ENCODE measurements around the gene GNB2.
"Not testable (repeated sequence)": the region's sequence is repeated elsewhere in the genome, so short reads cannot be mapped to it uniquely, and the experiment has no call there.

GNB2 gene

DNA sequence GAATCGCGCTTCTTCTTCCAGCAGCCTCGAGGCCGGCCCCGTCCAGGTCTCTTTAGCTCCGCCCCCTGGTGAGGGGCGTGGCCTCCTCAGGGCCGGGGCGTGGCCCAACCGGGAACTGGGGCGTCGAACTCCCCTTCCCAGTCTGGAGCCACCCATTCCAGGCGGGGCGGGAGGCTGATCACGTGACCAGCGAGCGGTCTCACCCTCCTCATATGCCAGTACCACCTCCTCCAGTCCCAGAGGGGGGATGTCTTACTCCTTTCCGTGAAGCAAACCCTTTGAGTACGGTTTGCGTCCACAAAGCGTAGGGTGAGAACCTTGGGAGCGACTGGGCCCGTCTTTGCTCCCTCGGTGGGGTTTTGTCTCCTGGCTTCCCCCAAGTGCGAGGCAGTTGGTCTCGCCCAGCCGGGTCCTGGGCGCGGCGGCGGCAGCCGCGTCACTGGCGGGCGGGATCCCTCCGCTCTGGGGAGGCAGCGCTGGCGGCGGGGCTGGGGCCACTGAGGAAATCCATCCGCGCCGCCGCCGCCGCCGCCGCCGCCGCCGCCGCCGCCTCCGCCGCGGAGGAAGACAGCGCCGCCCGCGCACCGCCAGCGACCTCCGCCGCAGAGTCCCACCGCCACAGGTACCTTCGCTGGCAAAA, at the start of gene GNB2:
Gene GNB2 (plus strand): TSS at position 439 of the 640 bp plus-strand sequence. CDS start 2,526 bp downstream, outside the sequence.
- DNase-seq: peak; percentile 99

DNA sequence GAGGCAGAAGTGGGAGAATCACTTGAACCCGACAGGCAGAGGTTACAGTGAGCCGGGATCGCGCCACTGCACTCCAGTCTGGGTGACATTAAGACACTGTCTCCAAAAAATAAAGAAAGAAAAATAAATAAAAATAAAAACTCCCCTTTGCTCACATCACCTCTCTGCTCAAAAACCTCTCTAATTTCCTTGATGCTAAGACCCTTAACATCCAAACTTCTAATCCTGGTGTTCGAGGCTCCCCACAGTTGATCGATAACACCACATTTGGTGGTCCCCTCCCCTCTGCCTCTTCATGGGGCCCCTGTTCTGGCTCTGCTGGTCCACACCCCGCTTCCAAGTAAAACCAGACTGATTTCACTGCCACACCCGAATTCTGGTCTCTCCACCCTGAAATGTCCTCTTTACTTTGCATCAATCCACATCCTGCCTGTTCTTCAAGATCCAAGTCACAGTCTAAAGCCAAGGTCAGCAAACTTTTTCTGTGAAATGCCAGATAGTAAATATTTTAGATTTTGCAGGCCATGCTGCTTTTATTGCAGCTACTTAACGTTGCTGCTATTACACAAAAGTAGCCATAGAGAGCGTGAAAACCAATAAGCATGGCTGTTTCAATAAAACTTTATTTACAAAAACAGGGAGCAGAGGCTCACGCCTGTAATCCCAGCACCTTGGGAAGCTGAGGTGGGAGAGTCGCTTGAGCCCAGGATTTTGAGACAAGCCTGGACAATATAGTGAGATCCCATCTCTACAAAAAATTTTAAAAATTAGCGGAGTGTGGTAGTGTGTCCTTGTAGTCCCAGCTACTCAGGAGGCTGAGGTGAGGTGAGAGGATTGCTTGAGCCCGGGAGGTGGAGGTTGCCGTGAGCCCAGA, 49.4 kb upstream of the GNB2 start:
- DNase-seq: no peak

DNA sequence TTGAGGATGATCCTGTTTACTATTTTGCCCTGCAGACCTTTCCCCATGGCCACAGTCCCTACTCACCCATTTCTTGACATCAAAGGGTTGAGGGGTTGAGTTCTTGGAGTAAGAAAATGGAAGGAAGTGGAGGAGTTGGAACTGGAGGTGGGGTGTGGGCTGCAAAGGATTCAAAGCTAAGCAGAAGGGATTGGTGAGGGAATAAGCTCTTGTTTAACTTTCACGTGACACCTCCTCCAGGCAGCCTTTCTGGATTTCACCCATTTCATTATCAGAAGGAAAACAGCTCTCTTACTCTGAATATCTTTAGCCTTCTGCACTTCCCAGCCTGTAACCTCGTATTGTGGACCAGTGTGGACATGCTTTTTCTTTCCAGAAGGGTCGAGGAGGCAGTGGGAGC, 47.5 kb upstream of the GNB2 start:
- no peak for DNase-seq

DNA sequence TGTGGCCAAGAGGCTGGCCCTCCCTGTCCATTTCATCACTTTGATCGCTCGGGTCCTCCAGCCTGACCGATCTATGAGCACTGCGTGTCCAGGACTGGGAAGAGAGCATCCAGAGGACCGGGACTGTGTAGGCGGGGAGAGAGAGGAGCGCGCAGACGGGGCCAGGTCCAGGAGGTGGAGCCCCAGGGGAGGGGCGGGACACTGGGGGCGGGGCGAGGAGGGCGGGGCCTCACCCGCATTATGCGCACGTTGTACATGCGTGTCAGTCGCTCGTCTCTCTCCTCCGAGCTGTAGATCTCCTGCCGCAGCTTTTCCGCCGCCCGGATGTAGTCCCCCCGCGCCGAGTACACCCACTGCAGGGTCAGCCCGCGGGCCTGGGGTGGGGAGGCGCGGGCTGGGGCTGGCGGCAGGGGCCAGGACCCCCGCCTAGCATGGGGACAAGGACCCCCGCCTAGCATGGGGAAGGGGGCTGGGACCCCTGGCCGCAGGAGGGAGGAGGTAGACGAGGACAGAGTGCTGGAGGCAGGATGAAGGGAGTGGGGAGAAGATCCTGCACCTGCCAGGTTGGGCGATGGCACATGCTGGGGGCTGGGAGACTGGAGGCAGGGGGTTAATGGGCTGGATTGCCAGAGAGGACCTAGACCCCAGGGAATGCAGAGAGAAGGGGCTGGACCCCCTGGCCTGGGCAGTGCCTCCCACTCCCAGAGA, 46.9 kb upstream of the GNB2 start:
- DNase-seq: peak; percentile 47

DNA sequence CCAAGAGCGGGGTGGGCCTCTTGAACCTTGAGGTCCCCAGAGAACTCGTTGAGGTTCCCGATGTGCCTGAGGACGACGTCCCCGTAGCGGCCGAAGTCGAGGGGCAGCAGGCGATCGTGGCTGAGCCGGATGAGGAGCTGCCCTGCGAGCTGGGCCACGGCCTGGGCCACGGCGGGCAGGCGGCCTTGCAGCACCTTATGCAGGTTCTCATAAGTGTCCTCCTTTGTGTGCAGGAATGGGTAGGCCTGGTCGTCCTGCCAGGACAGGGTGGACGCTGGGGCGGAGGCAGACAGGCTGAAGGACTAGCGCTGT, 46.3 kb upstream of the GNB2 start:
- no peak for DNase-seq

DNA sequence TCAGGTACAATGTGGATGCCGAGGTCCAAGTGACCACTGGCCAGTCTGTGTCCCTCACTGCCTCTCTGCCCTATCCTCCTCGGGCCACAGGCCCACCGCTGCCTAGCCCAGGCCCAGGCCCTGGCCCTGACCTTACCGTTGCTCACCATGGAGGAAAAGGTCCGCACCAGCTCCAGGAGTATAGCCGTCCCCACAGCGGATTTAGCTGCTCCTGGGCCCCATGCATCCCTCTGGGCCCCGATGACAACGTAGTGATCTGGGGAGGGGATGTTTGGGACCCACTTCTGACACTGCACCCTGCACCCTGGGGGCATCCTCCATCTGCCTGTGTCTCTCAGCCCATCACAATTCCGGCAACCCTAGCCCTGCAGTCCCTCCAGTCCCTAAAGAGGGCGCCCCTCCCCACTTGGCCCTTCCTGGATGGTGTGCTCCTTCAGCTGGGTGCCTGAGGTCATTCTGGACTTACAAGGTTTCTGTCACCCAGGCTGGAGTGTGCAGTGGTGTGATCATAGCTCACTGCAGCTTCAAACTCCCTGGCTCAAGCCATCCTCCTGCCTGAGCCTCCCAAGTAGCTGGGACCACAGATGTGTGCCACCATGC, 44.3 kb upstream of the GNB2 start:
- no peak for DNase-seq

DNA sequence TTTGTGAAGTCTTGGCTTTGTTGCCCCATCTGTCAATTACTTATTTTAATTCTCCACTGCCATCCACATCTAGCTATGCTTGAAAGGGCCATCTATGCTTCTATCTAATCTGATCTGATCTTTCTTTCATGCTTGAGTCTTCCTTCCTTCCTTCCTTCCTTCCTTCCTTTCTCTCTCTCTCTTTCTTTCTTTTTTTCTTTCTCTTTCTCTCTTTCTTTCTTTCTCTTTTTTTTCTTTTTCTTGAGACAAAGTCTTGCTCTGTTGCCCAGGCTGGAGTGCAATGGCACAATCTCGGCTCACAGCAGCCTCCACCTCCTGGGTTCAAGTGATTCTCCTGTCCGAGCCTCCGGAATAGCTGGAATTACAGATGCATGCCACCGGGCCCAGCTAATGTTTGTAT, 43.5 kb upstream of the GNB2 start:
- no peak for DNase-seq

DNA sequence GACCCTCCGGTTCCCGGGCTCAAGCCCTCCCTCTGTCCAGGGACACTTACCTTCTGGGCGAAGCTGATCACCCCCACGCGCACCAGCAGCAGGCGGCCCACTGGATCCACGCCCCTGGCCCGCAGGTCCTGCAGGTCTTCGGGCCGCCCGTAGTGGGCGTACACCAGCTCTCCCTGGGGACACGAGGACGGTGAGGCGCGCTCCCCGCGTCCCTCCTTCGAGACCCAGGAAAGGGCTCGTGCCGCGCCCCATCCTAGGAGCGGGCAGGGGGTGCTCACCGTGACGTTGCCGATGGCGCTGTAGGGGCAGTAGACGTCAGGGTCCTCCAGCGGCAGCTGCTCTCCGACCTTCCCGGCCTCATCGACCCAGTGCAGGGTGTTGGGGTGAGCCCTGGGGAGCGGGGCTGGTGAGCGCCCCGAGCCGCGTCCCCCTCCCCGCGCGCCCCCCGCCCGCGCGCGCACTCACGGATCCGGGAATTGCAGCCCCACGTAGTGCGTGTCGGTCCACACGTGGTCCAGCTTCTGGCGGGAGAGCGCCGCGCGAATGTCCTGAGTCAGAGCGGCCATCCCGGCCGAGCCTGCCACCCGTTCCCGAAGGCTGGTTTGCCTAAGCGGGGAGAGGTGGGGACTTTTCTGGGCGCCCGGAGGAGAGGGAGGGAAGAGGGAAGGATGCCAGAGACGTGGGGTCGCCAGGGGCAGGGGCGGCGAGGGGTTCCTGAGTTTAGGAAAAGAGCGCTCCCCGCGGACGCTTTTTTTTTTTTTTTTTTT, 40.4 kb upstream of the GNB2 start:
- DNase-seq: no peak

DNA sequence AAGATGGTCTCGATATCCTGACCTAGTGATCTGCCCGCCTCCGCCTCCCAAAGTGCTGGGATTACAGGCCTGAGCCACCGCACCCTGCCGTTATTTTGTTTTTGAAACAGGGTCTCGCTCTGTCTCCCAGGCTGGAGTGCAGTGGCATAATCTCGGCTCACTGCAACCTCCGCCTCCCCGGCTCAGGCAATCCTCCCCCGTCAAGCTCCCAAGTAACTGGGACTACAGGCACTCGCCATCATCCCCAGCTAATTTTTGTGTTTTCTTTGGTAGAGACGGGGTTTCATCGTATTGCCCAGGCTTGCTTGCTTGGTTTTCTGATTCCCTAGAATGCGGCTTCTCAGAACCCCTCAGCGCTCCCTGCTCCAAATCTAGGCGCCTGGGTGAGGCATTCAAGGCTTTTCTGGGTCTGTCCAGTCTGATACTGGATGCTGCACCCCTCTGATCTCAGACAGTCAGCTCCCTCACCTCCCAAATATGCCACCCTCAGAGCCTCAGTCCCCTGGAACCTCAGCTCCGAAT, 33.5 kb upstream of the GNB2 start:
- DNase-seq: no peak

DNA sequence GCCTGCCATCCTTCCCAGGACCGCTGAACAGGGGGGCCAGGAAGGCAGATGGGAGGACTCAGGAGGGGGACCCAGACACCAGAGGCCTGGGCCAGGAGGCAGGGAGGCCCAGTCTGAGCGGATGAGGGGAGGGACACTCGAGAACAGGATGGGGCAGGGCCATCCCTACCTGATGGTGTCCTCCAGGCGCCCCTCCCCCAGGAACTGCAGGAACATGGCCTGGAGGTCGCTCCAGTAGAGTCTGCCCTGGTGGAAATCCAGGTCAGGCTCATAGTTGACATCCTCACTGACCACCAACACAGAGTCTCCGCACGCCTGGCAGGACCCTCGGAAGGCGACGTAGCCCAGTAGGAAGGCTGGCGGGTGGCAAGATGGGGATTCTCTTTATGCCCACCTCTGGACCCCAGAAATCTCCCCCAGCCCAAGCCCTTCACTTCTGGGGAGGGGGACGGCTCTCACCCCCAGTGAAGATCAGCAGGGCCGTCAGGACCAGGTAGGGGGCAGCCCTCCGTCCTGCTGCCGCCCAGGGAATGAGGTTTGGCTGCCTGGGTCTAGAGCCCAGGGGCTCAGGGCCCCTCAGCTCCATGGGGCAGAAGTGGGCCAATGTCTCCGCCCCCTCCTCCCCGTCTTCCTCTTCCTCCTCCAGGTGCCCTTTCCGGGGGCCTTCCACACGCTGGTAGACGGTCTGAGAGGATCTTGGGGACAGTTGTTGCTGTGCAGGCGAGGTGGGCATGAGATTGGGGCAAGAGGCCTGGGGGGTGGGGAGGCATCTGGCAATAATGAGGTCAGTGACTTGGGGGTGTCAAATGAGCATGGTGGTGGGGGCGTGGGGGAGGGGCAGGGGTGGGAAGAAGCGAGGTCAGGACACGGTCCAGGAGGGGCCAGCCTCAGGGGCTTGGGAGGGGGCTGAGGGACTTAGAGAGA, 32.8 kb upstream of the GNB2 start:
- DNase-seq: no peak

DNA sequence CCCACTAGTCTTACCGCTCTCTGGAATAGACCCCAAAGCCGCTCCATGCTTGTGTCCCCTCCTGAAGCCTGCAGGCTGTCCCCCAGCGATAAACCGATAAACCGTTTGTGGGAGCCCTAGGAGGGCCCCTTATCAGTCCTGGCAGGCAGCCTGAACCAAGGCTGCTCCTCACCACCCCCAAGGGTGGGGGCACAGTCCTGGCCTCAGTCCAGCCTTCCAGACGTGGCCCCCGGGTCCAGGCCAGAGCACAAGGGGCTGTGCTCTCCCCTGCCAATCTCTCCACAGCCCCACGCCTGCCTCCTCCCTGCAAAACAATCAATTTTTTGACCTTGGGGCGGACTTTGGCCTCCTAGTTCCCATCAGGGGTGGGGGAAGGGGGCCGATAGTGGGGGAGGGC, 32.1 kb upstream of the GNB2 start, which contains the start of gene TFR2:
Gene TFR2 (minus strand): TSS at position 90 of the 397 bp plus-strand sequence. CDS start 43 bp downstream, at position 47.
- no peak for DNase-seq

DNA sequence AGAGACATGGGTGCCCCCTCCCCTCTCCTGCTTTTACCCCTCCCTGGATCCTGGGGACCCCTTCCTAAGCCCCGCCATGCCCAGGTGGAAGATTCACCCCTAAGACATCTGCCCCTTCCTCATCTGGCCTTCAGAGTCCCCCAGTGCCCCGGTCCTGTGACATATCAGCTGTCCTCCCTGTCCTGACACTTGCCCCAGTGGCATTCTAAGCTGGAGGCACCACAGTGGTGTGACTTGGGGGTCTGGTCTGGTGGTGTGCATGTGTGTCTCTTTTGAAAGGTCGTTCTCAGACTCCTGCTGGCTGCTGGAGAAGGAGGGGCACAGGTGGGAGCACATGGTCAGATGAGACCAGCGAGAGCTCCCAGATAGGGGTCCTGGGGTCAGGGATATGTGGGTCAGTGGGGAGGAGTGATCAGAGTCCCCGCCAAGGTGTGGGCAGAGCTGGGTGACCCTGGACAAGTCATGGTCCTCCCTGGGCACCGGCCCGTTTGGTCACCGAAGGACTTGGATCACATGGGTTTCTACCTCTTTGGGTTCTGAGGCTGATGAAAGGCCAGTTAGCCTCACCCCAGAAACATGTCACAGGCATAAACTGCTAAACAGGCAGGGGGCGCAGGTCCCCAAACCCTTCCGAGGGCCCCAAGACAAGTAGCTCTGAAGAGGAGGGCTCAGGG, 31.5 kb upstream of the GNB2 start:
- no peak for DNase-seq

DNA sequence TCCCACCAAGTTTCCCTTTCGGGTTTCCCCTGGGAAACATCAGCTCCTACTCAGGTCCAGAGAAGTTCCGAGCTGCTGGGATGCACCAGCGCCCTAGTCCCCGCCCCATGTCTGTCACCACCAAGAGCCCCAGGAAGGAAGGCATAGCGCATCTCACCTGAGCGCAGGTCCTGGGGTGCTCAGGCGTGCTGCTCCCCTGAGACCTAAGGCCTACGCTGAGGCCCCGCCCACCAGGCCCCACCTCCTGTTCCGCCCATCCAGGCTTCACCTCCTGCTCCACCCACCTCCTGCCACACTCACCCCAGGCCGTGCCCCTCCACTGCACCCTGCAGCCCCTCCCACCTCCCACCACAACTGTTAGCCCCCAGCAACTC, 31.0 kb upstream of the GNB2 start:
- DNase-seq: no peak

DNA sequence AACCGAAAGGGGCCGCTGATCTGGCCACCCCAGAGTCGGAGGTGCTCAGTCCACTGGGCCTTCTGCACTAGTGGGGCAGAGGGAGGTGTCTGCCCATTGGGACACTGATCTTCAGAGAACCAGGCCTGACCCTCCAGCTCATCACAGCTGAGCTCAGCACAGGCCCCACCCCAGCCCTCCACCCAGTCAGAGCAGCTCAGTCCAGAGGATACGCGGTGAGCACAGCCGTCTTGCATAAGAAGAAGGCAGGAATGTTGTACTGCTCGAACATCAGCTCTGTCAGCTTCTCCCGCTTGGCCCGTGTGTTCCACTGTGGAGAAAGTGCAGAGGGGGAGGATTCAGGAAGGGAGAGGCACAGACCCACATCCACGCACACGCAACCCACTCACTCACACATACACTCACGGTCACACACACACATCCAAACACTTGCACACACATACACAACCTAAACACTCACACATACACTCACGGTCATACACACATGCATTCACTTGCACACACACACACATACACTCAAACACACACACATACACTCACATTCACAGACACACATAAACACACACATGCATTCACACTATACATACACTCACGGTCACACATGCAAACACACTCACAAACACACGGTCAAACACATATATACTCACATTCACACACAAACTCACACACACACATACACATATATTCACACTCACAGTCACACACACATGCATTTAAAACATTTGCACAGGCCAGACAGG, 23.5 kb upstream of the GNB2 start:
- no peak for DNase-seq

DNA sequence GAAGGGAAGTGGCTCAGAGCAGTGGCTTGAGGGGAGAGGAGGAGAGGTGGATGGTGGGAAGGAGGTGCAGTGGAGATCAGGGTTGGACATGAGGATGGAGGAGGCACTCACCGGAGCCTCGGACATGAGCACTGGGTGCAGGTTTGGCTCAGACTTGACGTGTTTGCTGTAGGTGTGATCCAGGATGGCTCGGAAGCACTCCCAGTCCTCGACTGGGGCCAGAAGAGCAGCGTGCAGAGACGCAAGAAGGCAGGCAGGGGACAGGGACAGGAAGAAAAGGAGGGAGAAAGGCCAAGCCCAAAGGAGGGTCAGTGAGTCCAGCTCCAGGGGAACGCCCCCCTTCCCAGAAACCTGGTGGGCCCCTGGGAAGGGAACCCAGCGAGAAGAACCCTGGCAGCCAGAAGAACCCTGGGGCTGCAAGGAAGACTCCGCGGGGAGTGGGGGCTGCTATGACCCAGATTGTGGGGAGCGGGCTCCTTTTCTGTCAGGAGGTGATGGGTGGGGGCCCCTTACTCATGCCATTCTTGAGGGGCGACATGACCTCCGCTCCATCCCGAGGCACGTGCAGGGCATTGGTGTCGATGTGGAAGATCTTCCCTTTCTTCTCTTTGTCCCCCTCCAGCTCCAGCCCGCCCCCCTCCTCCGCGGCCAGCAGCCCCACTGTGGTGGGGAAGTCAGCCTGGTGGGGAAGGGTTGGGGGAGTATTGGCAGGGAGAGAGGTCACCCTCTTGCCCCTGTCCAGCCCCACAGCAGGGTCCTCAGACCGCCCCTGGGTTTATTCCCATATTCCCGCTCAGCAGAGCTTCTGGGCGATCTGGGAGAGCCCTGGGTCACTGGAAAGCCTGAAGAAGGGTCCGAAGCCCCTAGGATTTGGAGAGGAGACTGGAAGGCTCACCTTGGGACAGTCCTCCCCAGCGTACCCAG, 18.4 kb upstream of the GNB2 start:
- DNase-seq: no peak

DNA sequence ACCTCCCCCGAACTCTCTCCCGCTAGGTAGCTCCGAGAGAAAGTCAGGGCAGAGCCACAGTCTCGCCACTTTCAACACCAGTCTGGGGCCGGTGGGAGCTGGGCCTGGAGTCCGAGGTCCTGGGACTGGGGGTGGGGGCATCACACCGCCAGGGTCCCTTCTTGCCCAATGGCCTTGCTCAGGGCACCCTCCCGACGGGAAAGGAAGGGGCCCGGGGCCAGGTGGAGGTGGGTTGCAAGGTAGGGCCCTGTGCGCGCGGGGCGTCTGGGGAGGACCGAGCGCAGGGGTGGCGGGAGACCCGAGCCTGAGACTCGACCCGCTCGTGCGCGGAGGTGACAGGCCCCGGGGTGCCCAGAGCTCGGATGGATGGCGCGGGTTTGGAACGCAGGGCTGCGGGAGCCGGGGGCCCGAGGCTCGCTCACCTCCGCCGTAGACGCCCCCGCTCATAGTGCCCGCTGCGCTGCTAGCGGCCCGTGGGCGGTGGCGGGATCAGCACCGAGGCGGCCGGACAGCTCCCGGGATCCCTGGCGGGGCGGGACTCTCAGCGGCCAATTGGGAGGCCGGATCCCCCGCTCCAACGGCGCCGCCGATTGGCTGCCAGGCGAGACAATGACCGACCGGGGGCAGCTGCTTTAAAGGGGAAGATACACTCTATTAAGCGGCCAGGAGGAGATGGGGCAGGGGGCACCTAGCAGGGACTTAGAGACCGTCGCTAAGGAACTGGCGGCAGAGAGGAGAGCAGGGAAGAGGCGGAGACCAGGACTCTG, 17.4 kb upstream of the GNB2 start, which contains the start of gene ACTL6B:
Gene ACTL6B (minus strand): TSS at position 541 of the 767 bp plus-strand sequence. CDS start 94 bp downstream, at position 447.
- DNase-seq: no peak

DNA sequence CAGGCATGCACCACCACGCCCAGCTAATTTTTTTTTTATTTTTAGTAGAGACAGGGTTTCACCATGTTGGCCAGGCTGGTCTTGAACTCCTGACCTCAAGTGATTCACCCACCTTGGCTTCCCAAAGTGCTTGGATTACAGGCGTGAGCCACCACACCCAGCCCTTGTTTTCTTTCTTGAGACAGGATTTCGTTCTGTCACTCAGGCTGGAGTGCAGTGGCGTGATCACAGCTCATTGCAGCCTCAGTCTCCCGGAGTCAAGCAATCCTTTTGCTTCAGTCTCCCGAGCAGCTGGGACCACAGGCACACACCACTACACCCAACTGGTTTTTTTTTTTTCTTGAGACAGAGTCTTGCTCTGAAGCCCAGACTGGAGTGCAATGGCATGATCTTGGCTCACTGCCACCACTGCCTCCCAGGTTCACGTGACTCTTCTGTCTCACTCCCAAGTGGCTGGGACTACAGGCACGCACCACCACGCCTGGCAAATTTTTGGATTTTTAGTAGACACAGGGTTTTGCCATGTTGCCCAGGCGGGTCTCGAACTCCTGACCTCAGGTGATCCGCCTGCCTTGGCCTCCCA, 11.3 kb upstream of the GNB2 start:
- not testable (repeated sequence) for DNase-seq
